ENCODE results near the gene RC3H2. TPM values are rescaled to one million over a fixed set of nuclear protein-coding genes. Genes with fewer than 3 reads are reported as not detected.

RC3H2 gene
- total and polyA plus RNA-seq, 2 of the 8 experiments (the other 6 are each of a cell fraction or from before 2014, with no cell fraction given) = 11.2 to 38.4 TPM

GRCh38 chr9:122879443-122879842, 25.7 kb downstream of the RC3H2 start:
- no peak for DNase-seq (ENCODE audit: low read depth in 1 of 2, low spot score in 2 of 2)
- no peak overlapping the region for H2AK5ac ChIP-seq (ENCODE audit: low read depth, low read length)
- no peak overlapping the region for H3K4me3 ChIP-seq (ENCODE audit: extremely low read depth in 1 of 4, insufficient read depth in 2 of 4, low read depth in 3 of 4, low read length in 4 of 4)
- no peaks in the 10 kb centered on the region for H3K4me1 ChIP-seq (replicated peaks in 1 of 4; ENCODE audit: control insufficient read depth in 3 of 4, insufficient read depth in 4 of 4, low read length in 3 of 4)
- POLR2A ChIA-PET (ENCODE audit: partially characterized antibody) = interaction anchor here (0.5 kb wide), 1 partner anchor 93 kb away, joined by 3 read pairs; no protein-coding TSS in a partner anchor
- H4K20me1 ChIP-seq (replicated peaks in 1 of 2; ENCODE audit: control insufficient read depth in 1 of 2, insufficient read depth in 2 of 2, low read length in 2 of 2) = peaks cover 0 to 3% of the 10 kb centered on the region in 2 experiments
- CTCF ChIA-PET (ENCODE audit: partially characterized antibody) = no interaction called here
- H2BK5ac ChIP-seq (ENCODE audit: low read depth, low read length) = no peak overlapping the region
- no peak overlapping the region for H2BK120ac ChIP-seq (replicated peaks; ENCODE audit: low read depth, low read length)
- no peak overlapping the region for H3K4ac ChIP-seq (replicated peaks; ENCODE audit: insufficient read length, low read depth, low read length)
- H3K9me3 ChIP-seq (ENCODE audit: insufficient read depth in 2 of 2, low read depth in 1 of 2, low read length in 1 of 2) = no peaks in the 10 kb centered on the region
- H3K4me2 ChIP-seq (ENCODE audit: insufficient read depth in 1 of 2, low read depth in 2 of 2, low read length in 2 of 2) = no peak overlapping the region
- no peaks in the 10 kb centered on the region for H3K79me2 ChIP-seq (ENCODE audit: control insufficient read depth in 1 of 2, insufficient read depth in 2 of 2, low read length in 2 of 2)
- H3K36me3 ChIP-seq (ENCODE audit: control insufficient read depth in 2 of 4, insufficient read depth in 4 of 4, low read length in 3 of 4) = peaks cover 21 to 81% (median 62%) of the 10 kb centered on the region in 4 experiments
- no peaks in the 10 kb centered on the region for H3K27me3 ChIP-seq (replicated peaks in 1 of 4; ENCODE audit: control insufficient read depth in 3 of 4, extremely low read depth in 1 of 4, insufficient read depth in 3 of 4, low read length in 3 of 4)
- no peak overlapping the region for H4K5ac ChIP-seq (ENCODE audit: insufficient read length, low read depth, low read length)
- H2BK12ac ChIP-seq (ENCODE audit: low read depth, low read length) = no peak overlapping the region
- H3K9ac ChIP-seq (replicated peaks in 1 of 4; ENCODE audit: extremely low read depth in 1 of 4, low read depth in 3 of 4, low read length in 3 of 4) = no peak overlapping the region
- H3K23me2 ChIP-seq (ENCODE audit: low read depth, low read length) = no peaks in the 10 kb centered on the region
- no peak for FAIRE-seq
- H4K8ac ChIP-seq (ENCODE audit: extremely low read depth, insufficient read depth, low read length) = no peak overlapping the region; the same call in 1 of the 2 replicates
- H3K79me1 ChIP-seq (ENCODE audit: low read depth, low read length) = no peaks in the 10 kb centered on the region
- H2BK20ac ChIP-seq (ENCODE audit: low read length) = no peak overlapping the region
- H3K18ac ChIP-seq (ENCODE audit: extremely low read depth, low read length) = no peak overlapping the region
- H3K14ac ChIP-seq (ENCODE audit: insufficient read length) = no peak overlapping the region
- no peak overlapping the region for H3K23ac ChIP-seq (ENCODE audit: insufficient read length)
- no peak overlapping the region for H3K56ac ChIP-seq (replicated peaks; ENCODE audit: insufficient read length, low read depth, low read length)
- no peak overlapping the region for H2AFZ ChIP-seq (ENCODE audit: low read length)
- H2BK15ac ChIP-seq (ENCODE audit: low read length) = no peak overlapping the region
- WGBS, 2 experiments (ENCODE audit: extremely low coverage in 1 of 2, insufficient coverage in 1 of 2, insufficient read length in 1 of 2, insufficient replicate concordance in 2 of 2, low coverage in 1 of 2, low lambda C conversion rate in 2 of 2, missing lambda C conversion rate in 1 of 2) = 82% methylated on average over 2 of the region's 2 CpGs; no CpG with 5 or more reads in 1 of the 2 experiments
- H3K27ac ChIP-seq (ENCODE audit: low read depth, low read length) = no peak overlapping the region
- H4K91ac ChIP-seq (replicated peaks; ENCODE audit: insufficient read length, low read length) = no peak overlapping the region
- TF ChIP-seq SRF (IDR thresholded peaks at IDR 0.05; ENCODE audit: low read depth, low read length) (no peak), CBX8 (IDR thresholded peaks at IDR 0.05; ENCODE audit: borderline replicate concordance, low read depth, low read length) (no peak), MAX (IDR thresholded peaks at IDR 0.05) (no peak), JUN (IDR thresholded peaks at IDR 0.05; ENCODE audit: low read depth, low read length) (no peak), TEAD4 (IDR thresholded peaks at IDR 0.05; ENCODE audit: low read depth, low read length) (no peak), EZH2 (IDR thresholded peaks at IDR 0.05; ENCODE audit: low read depth, low read length, severe bottlenecking) (no peak), BRCA1 (IDR thresholded peaks at IDR 0.05; ENCODE audit: low read depth, low read length) (no peak), POLR2AphosphoS5 (IDR thresholded peaks at IDR 0.05; ENCODE audit: low read depth, low read length) (no peak), SIX5 (IDR thresholded peaks at IDR 0.05; ENCODE audit: low read depth, low read length) (no peak), TCF12 (IDR thresholded peaks at IDR 0.05; ENCODE audit: low read depth, low read length) (no peak), EGR1 (IDR thresholded peaks at IDR 0.05; ENCODE audit: borderline replicate concordance, low read depth, low read length) (no peak), RFX5 (IDR thresholded peaks at IDR 0.05; ENCODE audit: borderline replicate concordance, low read depth, low read length) (no peak), ASH2L (IDR thresholded peaks at IDR 0.05; ENCODE audit: low read length) (no peak), ATF3 (IDR thresholded peaks at IDR 0.05; ENCODE audit: insufficient read depth, low read depth, low read length) (no peak), TAF1 (IDR thresholded peaks at IDR 0.05; ENCODE audit: low read depth, low read length) (no peak)
